Liver (tissue), 9 donors: ENCODE measurements around the gene CBL. TPM values are rescaled to one million over a fixed set of nuclear protein-coding genes. Genes with fewer than 3 reads are reported as not detected.

Experiments
- DNase-seq: peaks from one replicate; pipeline ENCODE4 v3.0.0-alpha.2; 2017; ENCODE audit warnings: low spot score
- H3K27ac ChIP-seq, 2 donors: one replicate each; pipeline ENCODE4 v1.7.0; 2013; ENCODE audit warnings: inconsistent platforms in 2 of 2, low read length in 2 of 2, control low read depth in 1 of 2, low read depth in 1 of 2, mild to moderate bottlenecking in 1 of 2
- H3K27me3 ChIP-seq, 4 donors: one replicate each; pipeline versions ENCODE4 v1.6.1 to v1.7.0; 2013; ENCODE audit warnings: low read length in 3 of 4, inconsistent platforms in 1 of 4, mild to moderate bottlenecking in 1 of 4, moderate library complexity in 1 of 4; ENCODE audit not compliant: control insufficient read depth in 4 of 4, insufficient read depth in 4 of 4
- H3K36me3 ChIP-seq, 4 donors: one replicate each; pipeline versions ENCODE4 v1.6.1 to v1.7.0; 2013; ENCODE audit warnings: low read length in 3 of 4, mild to moderate bottlenecking in 3 of 4, low read depth in 1 of 4, moderate library complexity in 1 of 4; ENCODE audit not compliant: control insufficient read depth in 4 of 4, insufficient read depth in 3 of 4
- H3K4me1 ChIP-seq, 4 donors: one replicate each; pipeline versions ENCODE4 v1.6.1 to v1.7.0; 2013; ENCODE audit warnings: low read length in 3 of 4, mild to moderate bottlenecking in 3 of 4, moderate library complexity in 1 of 4; ENCODE audit not compliant: control insufficient read depth in 4 of 4, insufficient read depth in 4 of 4
- H3K4me3 ChIP-seq, 3 donors: one replicate each; pipeline versions ENCODE4 v1.6.1 to v1.7.0; 2013; ENCODE audit warnings: low read length in 3 of 3, control low read depth in 1 of 3, low read depth in 1 of 3, mild to moderate bottlenecking in 1 of 3
- H3K9ac ChIP-seq, 2 donors: one replicate each; pipeline ENCODE4 v1.7.0; 2013; ENCODE audit warnings: low read length in 2 of 2, mild to moderate bottlenecking in 2 of 2, moderate library complexity in 2 of 2, control low read depth in 1 of 2, low read depth in 1 of 2
- H3K9me3 ChIP-seq, 4 donors: one replicate each; pipeline versions ENCODE4 v1.6.1 to v1.7.0; 2013; ENCODE audit warnings: low read length in 3 of 4; ENCODE audit not compliant: control insufficient read depth in 4 of 4
- CTCF ChIP-seq: fragments of 150-350 bp; IDR thresholded peaks from 2 replicates; pipeline ENCODE4 v1.5.1; 2017; ENCODE audit warnings: improper control_type of control experiment, low read depth, low read length; ENCODE audit not compliant: missing input control
- EGR1 ChIP-seq, 2 donors: IDR thresholded peaks; 2 replicates each; pipeline ENCODE4 v1.6.1; 2016 to 2018; ENCODE audit warnings: antibody characterized with exemption in 2 of 2, low read depth in 2 of 2
- FOXA1 ChIP-seq: IDR thresholded peaks from 2 replicates; pipeline ENCODE4 v1.6.1; 2016; ENCODE audit warnings: antibody characterized with exemption
- FOXA2 ChIP-seq: IDR thresholded peaks from 2 replicates; pipeline ENCODE4 v1.6.1; 2016; ENCODE audit warnings: antibody characterized with exemption
- HNF4A ChIP-seq, 2 donors: conservative IDR thresholded peaks; 2 replicates each; pipeline ENCODE4 v1.6.1; 2016; ENCODE audit warnings: antibody characterized with exemption in 2 of 2, mild to moderate bottlenecking in 2 of 2
- HNF4G ChIP-seq: IDR thresholded peaks from 2 replicates; pipeline ENCODE4 v1.6.1; 2016; ENCODE audit warnings: antibody characterized with exemption
- JUND ChIP-seq, 2 donors: IDR thresholded peaks; 2 replicates each; pipeline ENCODE4 v1.6.1; 2016; ENCODE audit warnings: antibody characterized with exemption in 2 of 2
- MAX ChIP-seq: IDR thresholded peaks from 2 replicates; pipeline ENCODE4 v1.6.1; 2016; ENCODE audit warnings: antibody characterized with exemption
- RAD21 ChIP-seq, 2 donors: IDR thresholded peaks; 2 replicates each; pipeline ENCODE4 v1.6.1; 2016; ENCODE audit warnings: antibody characterized with exemption in 2 of 2, mild to moderate bottlenecking in 2 of 2
- REST ChIP-seq: IDR thresholded peaks from 2 replicates; pipeline ENCODE4 v1.6.1; 2016; ENCODE audit warnings: antibody characterized with exemption, mild to moderate bottlenecking
- RXRA ChIP-seq, 2 donors: IDR thresholded peaks; 2 replicates each; pipeline ENCODE4 v1.6.1; 2017 to 2018; ENCODE audit warnings: antibody characterized with exemption in 2 of 2, mild to moderate bottlenecking in 1 of 2
- SP1 ChIP-seq: IDR thresholded peaks from 2 replicates; pipeline ENCODE4 v1.6.1; 2018; ENCODE audit warnings: antibody characterized with exemption, mild to moderate bottlenecking
- TAF1 ChIP-seq: conservative IDR thresholded peaks from 2 replicates; pipeline ENCODE4 v1.6.1; 2016; ENCODE audit warnings: antibody characterized with exemption, mild to moderate bottlenecking
- YY1 ChIP-seq: IDR thresholded peaks from 2 replicates; pipeline ENCODE4 v1.6.1; 2016; ENCODE audit warnings: antibody characterized with exemption, mild to moderate bottlenecking
- ZBTB33 ChIP-seq: IDR thresholded peaks from 2 replicates; pipeline ENCODE4 v1.6.1; 2016; ENCODE audit warnings: antibody characterized with exemption
- WGBS: extraction: QIAGEN DNeasy Blood & Tissue Kit; methylation state at CpG from one replicate; pipeline ENCODE4 v1.1.7; 2013; 5-methylcytosine and 5-hydroxymethylcytosine counted together
- polyA plus RNA-seq, 2 donors: library from polyadenylated mRNA; stranded (reverse) in 1 of 2; unstranded in 1 of 2; fragments of 200-250 nt in 1 of 2; fragments of >200 nt in 1 of 2; fragmentation: Nextera tagmentation in 1 of 2; extraction: Ambion mirVana in 1 of 2; gene quantifications; one replicate each; pipeline versions ENCODE4 v1.2.1 to v1.2.3, GENCODE V29; 2013 to 2015
- total RNA-seq, 2 donors: library from RNA; depleted of rRNA; stranded (reverse); fragments of >200 nt; gene quantifications; one replicate each; pipeline ENCODE4 v1.2.3, GENCODE V29; 2014
- donor health status: healthy.
- donor health status: healthy.
- donor health status: healthy.
- donor health status: healthy.
- donor health status: healthy.

Gene CBL
- total and polyA plus RNA-seq, 4 donors, result 1.6 to 5.5 (median 3.5) TPM

GRCh38 chr11:119288219-119288618, 82.1 kb downstream of the CBL start (continued):
- TF ChIP-seq FOXA2, result no peak

GRCh38 chr11:119290894-119291497, 84.9 kb downstream of the CBL start:
- 98% methylated on average over 10 of the region's 10 CpGs for WGBS
- H3K27ac ChIP-seq, result no peak overlapping the region
- TF ChIP-seq ZBTB33 (no peak), MAX (no peak), JUND (IDR thresholded peaks at IDR 0.05) (no peak), RAD21 (IDR thresholded peaks at IDR 0.05) (no peak), TAF1 (no peak)
- H3K9me3 ChIP-seq, result peaks cover 0 to 2% (median 0%) of the 10 kb centered on the region in 4 donors
- no peaks in the 10 kb centered on the region for H3K27me3 ChIP-seq
- peaks cover 1 to 7% (median 5%) of the 10 kb centered on the region in 4 donors for H3K36me3 ChIP-seq
- no peaks in the 10 kb centered on the region for H3K4me1 ChIP-seq
- H3K9ac ChIP-seq, result no peak overlapping the region
- DNase-seq, result no peak
- H3K4me3 ChIP-seq, result no peak overlapping the region

- Histone ChIP-seq H3K27ac (no peak overlapping the region), H3K9ac (no peak overlapping the region), H3K27me3 (no peaks in the 10 kb centered on the region), H3K4me3 (no peak overlapping the region), H3K4me1 (peaks cover 3 to 16% (median 11%) of the 10 kb centered on the region in 4 donors), H3K9me3 (peaks cover 0 to 2% (median 0%) of the 10 kb centered on the region in 4 donors), H3K36me3 (peaks cover 0 to 7% (median 3%) of the 10 kb centered on the region in 4 donors)
- TF ChIP-seq TAF1 (no peak), YY1 (no peak), JUND (IDR thresholded peaks at IDR 0.05) (no peak), EGR1 (IDR thresholded peaks at IDR 0.05; ENCODE audit: low read depth in 2 of 2) (no peak), REST (no peak), HNF4A (conservative IDR thresholded peaks at IDR 0.05) (no peak), RAD21 (IDR thresholded peaks at IDR 0.05) (no peak), SP1 (no peak), CTCF (no peak), ZBTB33 (no peak), HNF4G (no peak), RXRA (IDR thresholded peaks at IDR 0.05) (no peak), FOXA1 (no peak), FOXA2 (no peak)
- 96% methylated on average over 3 of the region's 3 CpGs for WGBS
- no peak for DNase-seq
These were observed 87.3 kb downstream of the CBL start for GRCh38 chr11:119293461-119293860.
